HCT116 (cell line): ENCODE results near the gene FMN1. TPM values are rescaled to one million over a fixed set of nuclear protein-coding genes. Genes with fewer than 3 reads are reported as not detected.

Experiments used
- ATAC-seq: fragments of 200-7000 bp; cut with Tn5 transposase; 2 replicates; pipeline ENCODE4 v1.9.1; 2020; ENCODE audit warnings: mild to moderate bottlenecking, moderate library complexity
- BruUV-seq: library from RNA; stranded (reverse); fragments of 400-500 nt; replicated peaks from 2 replicates; lab custom pipeline; 2021; lab: Mats Ljungman, UMichigan
- CTCF ChIA-PET: fragments of 300-600 bp; sonication (Branson Sonifier 250); formaldehyde crosslinking; loops from one replicate; lab custom pipeline; 2021; ENCODE audit warnings: antibody characterized with exemption; lab: Charles Lee
- POLR2A ChIA-PET: fragments of 300-600, 350-600 bp; sonication (Branson Sonifier 250); formaldehyde crosslinking; loops from one replicate; lab custom pipeline; 2021; ENCODE audit warnings: antibody characterized with exemption; lab: Charles Lee
- RAD21 ChIA-PET, 2 experiments: fragments of 300-600 bp; sonication (Branson Sonifier 250); formaldehyde crosslinking; loops; one replicate each; lab custom pipeline; 2023; ENCODE audit warnings: low total read pairs in 2 of 2; ENCODE audit not compliant: uncharacterized antibody in 2 of 2, unreplicated experiment in 2 of 2, low non-redundant PET in 1 of 2; lab: Charles Lee
- DNase-seq: peaks from one replicate; pipeline ENCODE4 v3.0.0-alpha.2; 2010; ENCODE audit warnings: low read depth, low spot score
- H2AFZ ChIP-seq: fragments of 200-600 bp; shearing (Covaris generic), sonication (generic); 2 replicates; pipeline ENCODE4 v1.6.1; 2017; ENCODE audit warnings: low read depth, mixed run types, mixed read lengths, antibody characterized with exemption, low read length; ENCODE audit not compliant: poor library complexity, severe bottlenecking
- H3K27ac ChIP-seq: 2 replicates; pipeline ENCODE4 v1.5.1; 2012; ENCODE audit warnings: low read depth, low read length
- H3K27me3 ChIP-seq: fragments of 200-600 bp; sonication (generic); 2 replicates; pipeline ENCODE4 v1.6.1; 2016; ENCODE audit warnings: mixed run types, low read length, mixed read lengths; ENCODE audit not compliant: insufficient read depth
- H3K36me3 ChIP-seq, 2 experiments: fragments of 200-500 bp in 1 of 2; fragments of 200-600 bp in 1 of 2; sonication (Bioruptor generic) in 1 of 2; sonication (generic) in 1 of 2; 2 replicates each; pipeline versions ENCODE4 v1.5.1 to v1.6.1; 2014 to 2016; ENCODE audit warnings: low read length in 2 of 2, inconsistent platforms in 1 of 2, mixed read lengths in 1 of 2, mixed run types in 1 of 2; ENCODE audit not compliant: insufficient read depth in 2 of 2, control insufficient read depth in 1 of 2
- H3K4me1 ChIP-seq, 2 experiments: fragments of 200-600 bp in 1 of 2; sonication (generic) in 1 of 2; 2 replicates each; pipeline versions ENCODE4 v1.5.1 to v1.6.1; 2012 to 2017; ENCODE audit warnings: low read length in 2 of 2, inconsistent platforms in 1 of 2, mild to moderate bottlenecking in 1 of 2, mixed read lengths in 1 of 2, mixed run types in 1 of 2, moderate library complexity in 1 of 2; ENCODE audit not compliant: insufficient read depth in 2 of 2, control insufficient read depth in 1 of 2
- H3K4me2 ChIP-seq: fragments of 200-600 bp; sonication (generic); 2 replicates; pipeline ENCODE4 v1.6.1; 2017; ENCODE audit warnings: mixed run types, low read length, mixed read lengths
- H3K4me3 ChIP-seq, 2 experiments: fragments of 200-600 bp in 1 of 2; sonication (generic) in 1 of 2; replicated peaks in 1 of 2; 2 replicates each; pipeline ENCODE4 v1.5.1; 2011 to 2016; ENCODE audit warnings: low read length in 2 of 2, control low read depth in 1 of 2, low read depth in 1 of 2, mild to moderate bottlenecking in 1 of 2, mixed read lengths in 1 of 2, mixed run types in 1 of 2
- H3K79me2 ChIP-seq: fragments of 200-600 bp; sonication (generic); 2 replicates; pipeline ENCODE4 v1.6.1; 2017; ENCODE audit warnings: mild to moderate bottlenecking, mixed run types, low read length, moderate library complexity, mixed read lengths; ENCODE audit not compliant: insufficient read depth
- H3K9ac ChIP-seq: fragments of 200-600 bp; sonication (generic); 2 replicates; pipeline ENCODE4 v1.6.1; 2016; ENCODE audit warnings: low read length, mixed read lengths
- H3K9me2 ChIP-seq: fragments of 200-600 bp; sonication (generic), shearing (Covaris generic); 2 replicates; pipeline ENCODE4 v1.6.1; 2017; ENCODE audit warnings: mixed run types, mild to moderate bottlenecking, moderate library complexity; ENCODE audit not compliant: insufficient read depth
- H3K9me3 ChIP-seq, 2 experiments: fragments of 200-500 bp in 1 of 2; fragments of 200-600 bp in 1 of 2; sonication (Bioruptor generic) in 1 of 2; sonication (generic) in 1 of 2; 2 replicates each; pipeline ENCODE4 v1.6.1; 2014 to 2017; ENCODE audit warnings: low read length in 2 of 2, mixed read lengths in 2 of 2, inconsistent platforms in 1 of 2, low read depth in 1 of 2, mild to moderate bottlenecking in 1 of 2, mixed run types in 1 of 2, moderate library complexity in 1 of 2; ENCODE audit not compliant: control insufficient read depth in 1 of 2, insufficient read depth in 1 of 2
- H4K20me1 ChIP-seq: fragments of 200-600 bp; sonication (generic), shearing (Covaris generic); 2 replicates; pipeline ENCODE4 v1.6.1; 2017; ENCODE audit warnings: mixed run types, mild to moderate bottlenecking, moderate library complexity; ENCODE audit not compliant: insufficient read depth
- CBX3 ChIP-seq: IDR thresholded peaks from 2 replicates; pipeline ENCODE4 v1.6.1; 2012; ENCODE audit warnings: low read depth
- EZH2 ChIP-seq: fragments of 200-600 bp; sonication (generic); IDR thresholded peaks from 2 replicates; pipeline ENCODE4 v1.6.1; 2017; ENCODE audit warnings: antibody characterized with exemption, mixed run types
- EZH2phosphoT487 ChIP-seq: fragments of 200-600 bp; IDR thresholded peaks from 2 replicates; pipeline ENCODE4 v1.6.1; 2018; ENCODE audit warnings: antibody characterized with exemption, borderline replicate concordance
- FOSL1 ChIP-seq: IDR thresholded peaks from 2 replicates; pipeline ENCODE4 v1.6.1; 2012; ENCODE audit warnings: low read depth
- JUND ChIP-seq: IDR thresholded peaks from 2 replicates; pipeline ENCODE4 v1.6.1; 2012
- POLR2A ChIP-seq: IDR thresholded peaks from 2 replicates; pipeline ENCODE4 v1.7.0; 2011; ENCODE audit warnings: borderline replicate concordance; ENCODE audit not compliant: insufficient read depth, insufficient read length; ENCODE audit errors: extremely low read depth
- POLR2AphosphoS5 ChIP-seq: IDR thresholded peaks from 2 replicates; pipeline ENCODE4 v1.6.1; 2011; ENCODE audit warnings: mild to moderate bottlenecking, low read depth, low read length, moderate library complexity
- RAD21 ChIP-seq: IDR thresholded peaks from 2 replicates; pipeline ENCODE4 v1.6.1; 2012; ENCODE audit warnings: low read depth, mild to moderate bottlenecking
- SIN3A ChIP-seq: IDR thresholded peaks from 2 replicates; pipeline ENCODE4 v1.6.1; 2012; ENCODE audit warnings: low read depth
- SP1 ChIP-seq: IDR thresholded peaks from 2 replicates; pipeline ENCODE4 v1.6.1; 2012; ENCODE audit warnings: low read depth
- SRF ChIP-seq: IDR thresholded peaks from 2 replicates; pipeline ENCODE4 v1.6.1; 2012; ENCODE audit warnings: low read depth
- TCF7L2 ChIP-seq: IDR thresholded peaks from 2 replicates; pipeline ENCODE4 v1.7.0; 2011; ENCODE audit warnings: borderline replicate concordance, inconsistent platforms; ENCODE audit not compliant: insufficient read depth, insufficient read length; ENCODE audit errors: extremely low read depth
- YY1 ChIP-seq: IDR thresholded peaks from 2 replicates; pipeline ENCODE4 v1.6.1; 2011; ENCODE audit warnings: low read length, low read depth, moderate library complexity, mild to moderate bottlenecking; ENCODE audit not compliant: insufficient replicate concordance; ENCODE audit errors: extremely low read depth
- ZFX ChIP-seq: fragments of 450-650 bp; IDR thresholded peaks from 2 replicates; pipeline ENCODE4 v1.6.1; 2017
- intact Hi-C: fragments of 100-400 bp; cut with micrococcal nuclease; formaldehyde crosslinking; loops from 2 replicates; pipeline ENCODE4 v1.10.0; 2022
- total RNA-seq: library from RNA; stranded (reverse); gene quantifications from one replicate; pipeline ENCODE4 v1.2.1, GENCODE V29; 2021; ENCODE audit not compliant: unreplicated experiment
- TF ChIP-seq, protein P1 (sequence below): IDR thresholded peaks from 2 replicates; pipeline ENCODE4 v1.6.1; 2011; ENCODE audit warnings: mild to moderate bottlenecking, low read length, moderate library complexity; ENCODE audit not compliant: insufficient replicate concordance; ENCODE audit errors: extremely low read depth
- TF ChIP-seq, protein P2 (sequence below), 3 experiments: fragments of 200-600 bp in 1 of 3; sonication (generic) in 1 of 3; IDR thresholded peaks in 2 of 3; conservative IDR thresholded peaks in 1 of 3; 2 replicates each; pipeline ENCODE4 v1.5.1; 2012 to 2017; ENCODE audit warnings: low read depth in 2 of 3, low read length in 2 of 3, antibody characterized with exemption in 1 of 3, borderline replicate concordance in 1 of 3, control low read depth in 1 of 3, mild to moderate bottlenecking in 1 of 3, mixed read lengths in 1 of 3, mixed run types in 1 of 3, moderate library complexity in 1 of 3; ENCODE audit not compliant: insufficient read depth in 1 of 3
- TF ChIP-seq, protein P3 (sequence below): IDR thresholded peaks from 2 replicates; pipeline ENCODE4 v1.6.1; 2012
- TF ChIP-seq, protein P4 (sequence below): IDR thresholded peaks from 2 replicates; pipeline ENCODE4 v1.6.1; 2012

FMN1 gene
- total RNA-seq, 1 experiment from 2014 or later, result 0.39 TPM

DNA sequence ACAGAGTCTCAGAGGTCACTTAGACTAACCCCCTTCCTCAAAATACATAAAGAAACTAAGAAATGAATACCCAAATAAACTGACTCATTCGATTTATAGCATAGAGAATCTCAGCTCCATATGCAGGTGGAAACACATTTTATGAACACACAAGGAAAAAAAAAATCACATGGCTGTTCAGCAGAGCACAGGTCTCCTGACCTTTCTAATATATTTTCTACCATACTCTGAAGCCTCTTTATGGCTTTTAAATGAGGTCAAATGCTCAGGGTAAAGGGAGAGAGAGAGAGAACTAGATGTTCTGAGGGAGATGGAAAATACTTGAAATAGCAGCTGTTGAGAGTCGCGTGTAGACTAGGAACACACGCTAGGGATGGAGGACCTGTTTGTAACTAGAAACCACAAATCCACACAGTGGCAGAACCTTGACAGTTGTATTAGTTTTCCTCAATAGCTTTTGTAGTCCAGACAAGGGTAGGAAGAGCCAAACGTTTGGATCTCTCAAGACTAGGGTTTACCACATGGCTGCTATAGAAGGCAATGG lies 165.3 kb downstream of the FMN1 start:
- no peaks in the 10 kb centered on the region for H3K4me1 ChIP-seq
- no peaks in the 10 kb centered on the region for H3K9me3 ChIP-seq
- H3K79me2 ChIP-seq, result no peaks in the 10 kb centered on the region
- H3K4me2 ChIP-seq, result no peak overlapping the region
- TF ChIP-seq FOSL1 (no peak), CBX3 (no peak), SIN3A (no peak), JUND (no peak)
- POLR2A ChIA-PET, result no interaction called here
- no TSS peak for BruUV-seq
- no peak overlapping the region for H3K9ac ChIP-seq
- ATAC-seq (no peak), DNase-seq (no peak)
- H4K20me1 ChIP-seq, result no peaks in the 10 kb centered on the region
- intact Hi-C loops, result no loop called here
- no peak overlapping the region for H3K4me3 ChIP-seq
- CTCF ChIA-PET, result no interaction called here
- H3K27ac ChIP-seq, result no peak overlapping the region
- RAD21 ChIA-PET, result no interaction called here
- no peak overlapping the region for H2AFZ ChIP-seq
- no peaks in the 10 kb centered on the region for H3K36me3 ChIP-seq
- no peaks in the 10 kb centered on the region for H3K27me3 ChIP-seq
- no peaks in the 10 kb centered on the region for H3K9me2 ChIP-seq

DNA sequence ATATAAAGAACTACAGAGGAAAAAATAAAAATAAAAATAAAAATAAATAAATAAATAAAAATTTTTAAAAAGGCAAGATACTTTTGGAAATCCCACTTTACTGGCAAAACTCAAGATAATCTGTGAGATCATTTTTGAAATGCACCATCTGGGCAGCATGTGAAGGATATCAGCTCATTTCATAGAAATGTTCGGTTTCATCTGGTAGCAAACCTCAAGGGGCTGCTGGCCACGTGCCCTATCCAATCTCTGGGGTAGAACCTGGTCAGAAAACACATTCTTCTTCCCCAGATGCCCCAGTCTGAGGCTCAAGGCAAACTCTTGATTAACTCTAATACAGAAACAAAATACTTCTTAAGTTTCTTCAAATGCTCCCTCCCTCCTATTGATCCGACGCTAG lies 166.0 kb downstream of the FMN1 start:
- no peaks in the 10 kb centered on the region for H3K4me1 ChIP-seq
- H3K36me3 ChIP-seq, result no peaks in the 10 kb centered on the region
- H3K9ac ChIP-seq, result no peak overlapping the region
- H3K27ac ChIP-seq, result no peak overlapping the region
- ChIA-PET CTCF (no interaction called here), POLR2A (no interaction called here), RAD21 (no interaction called here)
- H3K9me3 ChIP-seq, result no peaks in the 10 kb centered on the region
- H3K79me2 ChIP-seq, result no peaks in the 10 kb centered on the region
- intact Hi-C loops, result no loop called here
- no peaks in the 10 kb centered on the region for H4K20me1 ChIP-seq
- BruUV-seq, result no TSS peak
- ATAC-seq, result no peak
- H3K4me2 ChIP-seq, result no peak overlapping the region
- H3K9me2 ChIP-seq, result no peaks in the 10 kb centered on the region
- H2AFZ ChIP-seq, result no peak overlapping the region
- no peak overlapping the region for H3K4me3 ChIP-seq
- no peak for DNase-seq
- no peaks in the 10 kb centered on the region for H3K27me3 ChIP-seq
- TF ChIP-seq ZFX (no peak), SRF (no peak), RAD21 (no peak), SIN3A (no peak), EZH2 (no peak), TCF7L2 (no peak), SP1 (no peak), EZH2phosphoT487 (no peak), POLR2AphosphoS5 (no peak), POLR2A (no peak), YY1 (no peak), CBX3 (no peak)
- TF ChIP-seq, protein P1, sequence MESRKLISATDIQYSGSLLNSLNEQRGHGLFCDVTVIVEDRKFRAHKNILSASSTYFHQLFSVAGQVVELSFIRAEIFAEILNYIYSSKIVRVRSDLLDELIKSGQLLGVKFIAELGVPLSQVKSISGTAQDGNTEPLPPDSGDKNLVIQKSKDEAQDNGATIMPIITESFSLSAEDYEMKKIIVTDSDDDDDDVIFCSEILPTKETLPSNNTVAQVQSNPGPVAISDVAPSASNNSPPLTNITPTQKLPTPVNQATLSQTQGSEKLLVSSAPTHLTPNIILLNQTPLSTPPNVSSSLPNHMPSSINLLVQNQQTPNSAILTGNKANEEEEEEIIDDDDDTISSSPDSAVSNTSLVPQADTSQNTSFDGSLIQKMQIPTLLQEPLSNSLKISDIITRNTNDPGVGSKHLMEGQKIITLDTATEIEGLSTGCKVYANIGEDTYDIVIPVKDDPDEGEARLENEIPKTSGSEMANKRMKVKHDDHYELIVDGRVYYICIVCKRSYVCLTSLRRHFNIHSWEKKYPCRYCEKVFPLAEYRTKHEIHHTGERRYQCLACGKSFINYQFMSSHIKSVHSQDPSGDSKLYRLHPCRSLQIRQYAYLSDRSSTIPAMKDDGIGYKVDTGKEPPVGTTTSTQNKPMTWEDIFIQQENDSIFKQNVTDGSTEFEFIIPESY, result no peak
- TF ChIP-seq, protein P2, sequence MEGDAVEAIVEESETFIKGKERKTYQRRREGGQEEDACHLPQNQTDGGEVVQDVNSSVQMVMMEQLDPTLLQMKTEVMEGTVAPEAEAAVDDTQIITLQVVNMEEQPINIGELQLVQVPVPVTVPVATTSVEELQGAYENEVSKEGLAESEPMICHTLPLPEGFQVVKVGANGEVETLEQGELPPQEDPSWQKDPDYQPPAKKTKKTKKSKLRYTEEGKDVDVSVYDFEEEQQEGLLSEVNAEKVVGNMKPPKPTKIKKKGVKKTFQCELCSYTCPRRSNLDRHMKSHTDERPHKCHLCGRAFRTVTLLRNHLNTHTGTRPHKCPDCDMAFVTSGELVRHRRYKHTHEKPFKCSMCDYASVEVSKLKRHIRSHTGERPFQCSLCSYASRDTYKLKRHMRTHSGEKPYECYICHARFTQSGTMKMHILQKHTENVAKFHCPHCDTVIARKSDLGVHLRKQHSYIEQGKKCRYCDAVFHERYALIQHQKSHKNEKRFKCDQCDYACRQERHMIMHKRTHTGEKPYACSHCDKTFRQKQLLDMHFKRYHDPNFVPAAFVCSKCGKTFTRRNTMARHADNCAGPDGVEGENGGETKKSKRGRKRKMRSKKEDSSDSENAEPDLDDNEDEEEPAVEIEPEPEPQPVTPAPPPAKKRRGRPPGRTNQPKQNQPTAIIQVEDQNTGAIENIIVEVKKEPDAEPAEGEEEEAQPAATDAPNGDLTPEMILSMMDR (IDR thresholded peaks at IDR 0.05 in 2 of 3, conservative IDR thresholded peaks at IDR 0.05 in 1 of 3; ENCODE audit: borderline replicate concordance in 1 of 3, insufficient read depth in 1 of 3, low read depth in 2 of 3, low read length in 2 of 3), result no peak
- TF ChIP-seq, protein P3, sequence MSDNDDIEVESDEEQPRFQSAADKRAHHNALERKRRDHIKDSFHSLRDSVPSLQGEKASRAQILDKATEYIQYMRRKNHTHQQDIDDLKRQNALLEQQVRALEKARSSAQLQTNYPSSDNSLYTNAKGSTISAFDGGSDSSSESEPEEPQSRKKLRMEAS, result no peak
- TF ChIP-seq, protein P4, sequence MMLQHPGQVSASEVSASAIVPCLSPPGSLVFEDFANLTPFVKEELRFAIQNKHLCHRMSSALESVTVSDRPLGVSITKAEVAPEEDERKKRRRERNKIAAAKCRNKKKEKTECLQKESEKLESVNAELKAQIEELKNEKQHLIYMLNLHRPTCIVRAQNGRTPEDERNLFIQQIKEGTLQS, result no peak
